Thoracic aorta (tissue), 2 donors: ENCODE results near the gene GTF2IRD1. TPM values are rescaled to one million over a fixed set of nuclear protein-coding genes. Genes with fewer than 3 reads are reported as not detected.

ENCODE experiments used
- ATAC-seq: fragments of 150-250 bp; one replicate; pipeline ENCODE4 v1.8.0; 2017; ENCODE audit warnings: low read depth; ENCODE audit not compliant: insufficient number of reproducible peaks, low FRiP score
- DNase-seq: peaks from one replicate; pipeline ENCODE4 v3.0.0-alpha.2; 2020; ENCODE audit warnings: low spot score
- H3K27ac ChIP-seq, 2 donors: fragments of 200-600 bp; sonication (generic); 1 replicate in 1 of 2; 2 replicates in 1 of 2; pipeline ENCODE4 v1.5.1; 2016; ENCODE audit warnings: mild to moderate bottlenecking in 2 of 2, moderate library complexity in 2 of 2
- H3K27me3 ChIP-seq: fragments of 200-600 bp; sonication (generic); replicated peaks from 2 replicates; pipeline ENCODE4 v1.6.0; 2016; ENCODE audit warnings: mild to moderate bottlenecking; ENCODE audit not compliant: insufficient read depth
- H3K36me3 ChIP-seq: fragments of 200-600 bp; sonication (generic); one replicate; pipeline ENCODE4 v1.5.1; 2016
- H3K4me1 ChIP-seq, 2 donors: fragments of 200-600 bp; sonication (generic); 1 replicate in 1 of 2; 2 replicates in 1 of 2; pipeline versions ENCODE4 v1.5.1 to v1.6.0; 2016; ENCODE audit warnings: low read depth in 2 of 2, mild to moderate bottlenecking in 1 of 2; ENCODE audit not compliant: control insufficient read depth in 1 of 2
- H3K4me3 ChIP-seq: fragments of 200-600 bp; sonication (generic); 2 replicates; pipeline ENCODE4 v1.5.1; 2016; ENCODE audit warnings: mild to moderate bottlenecking
- H3K9me3 ChIP-seq: fragments of 200-600 bp; sonication (generic); 2 replicates; pipeline ENCODE4 v1.5.1; 2016
- total RNA-seq, 2 donors: library from RNA; depleted of rRNA; stranded (reverse); fragments of >200 nt; gene quantifications; one replicate each; pipeline versions ENCODE4 v1.1.0 to v1.2.3, GENCODE V29; 2016
- TF ChIP-seq, protein P1 (sequence below): fragments of 200-600 bp; sonication (generic); IDR thresholded peaks from one replicate; pipeline ENCODE4 v1.5.1; 2019; ENCODE audit warnings: antibody characterized with exemption

The GTF2IRD1 gene
- total RNA-seq, 2 donors from 2014 or later: 7.0 to 14.4 TPM

GRCh38 chr7:74575083-74575784 lies 121.5 kb downstream of the GTF2IRD1 start:
- no peak for DNase-seq
- H3K4me3 ChIP-seq: no peak overlapping the region
- H3K27me3 ChIP-seq: no peaks in the 10 kb centered on the region
- H3K4me1 ChIP-seq: peaks cover 0 to 7% of the 10 kb centered on the region in 2 donors
- no peak overlapping the region for H3K27ac ChIP-seq
- no peaks in the 10 kb centered on the region for H3K36me3 ChIP-seq
- no peak for ATAC-seq
- TF ChIP-seq, protein P1, sequence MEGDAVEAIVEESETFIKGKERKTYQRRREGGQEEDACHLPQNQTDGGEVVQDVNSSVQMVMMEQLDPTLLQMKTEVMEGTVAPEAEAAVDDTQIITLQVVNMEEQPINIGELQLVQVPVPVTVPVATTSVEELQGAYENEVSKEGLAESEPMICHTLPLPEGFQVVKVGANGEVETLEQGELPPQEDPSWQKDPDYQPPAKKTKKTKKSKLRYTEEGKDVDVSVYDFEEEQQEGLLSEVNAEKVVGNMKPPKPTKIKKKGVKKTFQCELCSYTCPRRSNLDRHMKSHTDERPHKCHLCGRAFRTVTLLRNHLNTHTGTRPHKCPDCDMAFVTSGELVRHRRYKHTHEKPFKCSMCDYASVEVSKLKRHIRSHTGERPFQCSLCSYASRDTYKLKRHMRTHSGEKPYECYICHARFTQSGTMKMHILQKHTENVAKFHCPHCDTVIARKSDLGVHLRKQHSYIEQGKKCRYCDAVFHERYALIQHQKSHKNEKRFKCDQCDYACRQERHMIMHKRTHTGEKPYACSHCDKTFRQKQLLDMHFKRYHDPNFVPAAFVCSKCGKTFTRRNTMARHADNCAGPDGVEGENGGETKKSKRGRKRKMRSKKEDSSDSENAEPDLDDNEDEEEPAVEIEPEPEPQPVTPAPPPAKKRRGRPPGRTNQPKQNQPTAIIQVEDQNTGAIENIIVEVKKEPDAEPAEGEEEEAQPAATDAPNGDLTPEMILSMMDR: no peak
- H3K9me3 ChIP-seq: no peaks in the 10 kb centered on the region

DNA sequence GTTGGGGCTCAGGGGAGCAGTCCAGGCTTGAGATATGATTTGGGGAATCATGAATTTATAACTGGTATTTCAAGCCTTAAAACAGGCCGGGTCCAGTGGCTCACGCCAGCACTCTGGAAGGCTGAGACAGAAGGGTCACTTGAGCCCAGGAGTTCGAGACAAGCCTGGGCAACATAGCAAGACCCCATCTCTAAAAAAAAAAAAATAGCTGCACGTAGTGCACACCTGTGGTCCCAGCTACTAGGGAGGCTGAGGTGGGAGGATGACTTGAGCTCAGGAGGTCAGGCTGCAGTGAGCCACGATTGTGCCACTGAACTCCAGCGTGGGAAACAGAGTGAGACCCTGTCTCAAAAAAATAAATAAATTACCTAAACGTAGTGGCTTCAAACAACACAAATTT lies 122.1 kb downstream of the GTF2IRD1 start:
- TF ChIP-seq, protein P1: no peak
- Histone ChIP-seq H3K9me3 (no peaks in the 10 kb centered on the region), H3K4me3 (no peak overlapping the region), H3K36me3 (no peaks in the 10 kb centered on the region), H3K4me1 (peaks cover 3 to 13% of the 10 kb centered on the region in 2 donors), H3K27ac (no peak overlapping the region), H3K27me3 (no peaks in the 10 kb centered on the region)
- ATAC-seq: no peak
- no peak for DNase-seq

DNA sequence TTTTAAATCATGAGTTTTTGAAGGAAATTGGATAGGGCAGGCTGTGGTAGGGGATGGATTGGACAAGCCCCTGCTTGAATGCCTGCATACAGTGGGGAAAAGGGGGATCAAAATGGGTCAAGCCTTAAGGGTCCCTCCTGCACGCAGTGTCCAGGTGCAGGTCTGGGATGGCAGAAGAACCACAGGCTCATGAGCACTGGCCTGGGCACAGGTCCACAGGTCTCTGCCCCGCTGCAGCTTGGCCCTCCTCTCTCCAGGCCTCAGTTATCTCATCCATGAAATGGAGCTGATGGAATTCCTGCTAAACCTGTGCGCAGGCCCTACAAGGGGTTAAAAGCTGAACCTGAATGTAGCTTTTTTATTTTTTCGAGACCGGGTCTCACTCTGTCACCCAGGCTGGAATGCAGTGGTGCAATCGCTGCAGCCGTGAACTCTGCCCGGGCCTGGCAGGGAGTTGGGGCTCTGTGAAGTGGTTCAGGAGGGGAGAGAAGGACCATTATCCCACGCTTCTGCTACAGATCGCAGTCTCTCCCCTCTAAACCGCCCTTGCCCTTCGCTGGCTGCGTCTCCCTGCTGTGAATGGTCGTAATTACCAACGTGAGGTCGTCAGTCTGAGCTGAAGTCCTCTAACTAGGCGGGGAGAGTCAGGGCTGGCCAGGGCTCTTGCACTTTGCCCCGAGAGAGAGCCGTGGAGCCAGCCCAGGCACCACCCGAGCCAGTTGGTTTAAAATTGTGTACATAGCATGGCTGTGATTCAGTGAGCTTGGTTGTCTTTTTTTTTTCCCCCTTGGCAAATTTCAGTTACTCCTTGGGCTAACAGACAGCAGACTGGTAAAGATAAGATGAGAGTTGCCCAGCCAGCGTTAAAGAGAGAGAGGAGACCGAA lies 126.3 kb downstream of the GTF2IRD1 start:
- H3K4me1 ChIP-seq: peaks cover 3 to 13% of the 10 kb centered on the region in 2 donors
- H3K9me3 ChIP-seq: no peaks in the 10 kb centered on the region
- no peak for DNase-seq
- peak overlapping the region; percentile 14 to 73 for H3K27ac ChIP-seq
- ATAC-seq: peak; percentile 22
- TF ChIP-seq, protein P1: no peak
- H3K36me3 ChIP-seq: no peaks in the 10 kb centered on the region
- peak overlapping the region; percentile 41 for H3K4me3 ChIP-seq
- no peaks in the 10 kb centered on the region for H3K27me3 ChIP-seq

DNA sequence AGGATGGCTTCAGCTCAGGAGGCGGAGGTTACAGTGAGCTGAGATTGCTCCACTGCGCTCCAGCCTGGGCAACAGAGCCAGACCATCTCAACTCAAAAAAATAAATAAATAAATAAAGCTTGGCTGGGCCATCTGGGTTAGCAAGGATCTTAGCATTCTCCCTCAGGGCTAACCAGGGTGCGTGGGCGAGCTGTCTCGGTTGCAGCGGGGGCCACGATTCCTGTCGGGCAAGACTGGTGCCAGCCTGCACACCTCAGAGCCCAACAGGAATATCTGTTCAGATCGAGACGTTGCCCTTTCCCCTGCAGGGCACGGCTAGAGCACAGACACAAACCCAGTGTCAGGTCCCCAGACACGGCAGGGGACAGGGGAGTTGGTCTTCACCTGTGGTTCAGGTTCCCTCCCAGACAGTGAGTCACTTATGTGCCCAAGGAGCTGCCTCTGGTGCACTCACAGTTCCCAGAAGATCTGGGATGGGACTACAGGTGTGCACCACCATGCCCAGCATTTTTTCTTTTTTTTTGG lies 128.3 kb downstream of the GTF2IRD1 start:
- TF ChIP-seq, protein P1: no peak
- Histone ChIP-seq H3K36me3 (no peaks in the 10 kb centered on the region), H3K9me3 (no peaks in the 10 kb centered on the region), H3K4me1 (peaks cover 3 to 15% of the 10 kb centered on the region in 2 donors), H3K4me3 (no peak overlapping the region), H3K27ac (no peak overlapping the region), H3K27me3 (no peaks in the 10 kb centered on the region)
- no peak for ATAC-seq
- DNase-seq: no peak

DNA sequence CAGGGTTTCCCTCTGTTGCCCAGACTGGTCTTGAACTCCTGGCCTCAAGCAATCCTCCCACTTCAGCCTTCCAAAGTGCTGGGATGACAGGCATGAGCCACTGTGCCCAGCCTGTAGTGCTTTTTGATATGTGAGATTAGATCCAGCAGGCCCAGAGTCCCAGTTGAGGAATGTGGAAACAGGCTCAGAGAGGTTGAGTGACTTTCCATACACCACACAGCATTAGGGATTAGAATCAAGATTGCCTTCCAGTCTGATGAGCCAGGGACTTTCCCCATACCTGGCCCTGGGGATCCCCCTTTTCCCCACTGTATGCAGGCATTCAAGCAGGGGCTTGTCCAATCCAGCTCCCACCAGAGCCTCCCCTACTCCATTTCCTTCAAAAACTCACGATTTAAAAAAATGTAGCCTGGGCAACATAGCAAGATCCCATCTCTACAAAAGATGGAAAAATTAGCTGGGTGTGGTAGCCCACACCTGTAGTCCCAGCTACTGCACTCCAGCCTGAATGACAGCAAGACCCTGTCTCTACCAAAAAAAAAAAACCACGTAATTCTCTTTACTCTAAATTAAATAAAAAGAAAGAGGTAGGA lies 128.8 kb downstream of the GTF2IRD1 start:
- Histone ChIP-seq H3K4me3 (no peak overlapping the region), H3K4me1 (peaks cover 5 to 21% of the 10 kb centered on the region in 2 donors), H3K36me3 (no peaks in the 10 kb centered on the region), H3K27ac (no peak overlapping the region), H3K27me3 (no peaks in the 10 kb centered on the region), H3K9me3 (no peaks in the 10 kb centered on the region)
- ATAC-seq (no peak), DNase-seq (no peak)
- TF ChIP-seq, protein P1: no peak
